NCI-H82 treated with DMSO at 0.1 percent for 48 hours (cell line): ENCODE measurements around the gene CCL7.
"Not testable (repeated sequence)": the region's sequence is repeated elsewhere in the genome, so short reads cannot be mapped to it uniquely, and the experiment has no call there.

ENCODE experiments used
- DNase-seq: peaks from one replicate; lab custom pipeline; 2025; ENCODE audit not compliant: unreplicated experiment; lab: John Stamatoyannopoulos, UW

Gene CCL7

GRCh38 chr17:34269969-34270368 is at the start of gene CCL7:
CCL7 (plus strand) TSS chr17:34270221; CDS start chr17:34270291, 70 bp downstream.
- no peak for DNase-seq

- no peak for DNase-seq
Measured at GRCh38 chr17:34220752-34221395, 49.1 kb upstream of the CCL7 start.

DNA sequence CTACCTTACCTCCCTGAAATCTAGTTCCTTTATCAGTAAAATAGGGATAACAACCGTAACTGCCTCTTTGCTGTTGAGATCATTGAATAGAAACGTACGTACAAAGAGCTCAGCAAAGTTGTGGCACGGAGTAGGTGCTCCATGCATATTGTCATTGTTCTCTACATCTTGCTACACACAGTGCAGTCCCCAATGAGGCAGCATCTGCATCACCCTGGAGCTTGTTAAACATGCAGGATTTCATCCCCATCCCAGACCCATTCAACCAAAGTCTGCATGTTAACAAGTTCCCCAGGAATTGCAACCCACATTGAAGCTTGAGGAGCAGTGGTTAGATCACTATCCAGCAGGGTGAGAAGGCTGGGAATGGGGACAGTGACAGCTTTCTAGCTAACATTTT is 48.6 kb upstream of the CCL7 start:
- no peak for DNase-seq

GRCh38 chr17:34222722-34223497 is 47.1 kb upstream of the CCL7 start:
- DNase-seq: no peak

- DNase-seq: no peak
Measured at GRCh38 chr17:34225046-34225445, 45.0 kb upstream of the CCL7 start.

- DNase-seq: no peak
Measured at GRCh38 chr17:34226011-34226743, 43.8 kb upstream of the CCL7 start.

DNA sequence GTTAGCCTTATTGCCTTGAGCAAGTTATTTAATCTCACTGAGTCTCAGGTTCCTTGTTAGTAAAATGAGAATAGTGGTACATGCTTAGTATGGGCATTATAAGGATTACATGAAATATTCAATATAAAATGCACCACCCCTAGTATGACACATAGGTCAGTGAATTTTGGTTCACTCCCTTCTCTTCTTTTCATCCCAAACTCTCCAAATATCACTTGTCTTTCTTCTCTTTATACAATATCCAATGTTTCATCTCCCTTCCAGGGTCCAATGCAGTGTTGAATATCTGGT is 43.3 kb upstream of the CCL7 start:
- DNase-seq: no peak

GRCh38 chr17:34227293-34227692 is 42.7 kb upstream of the CCL7 start:
- DNase-seq: not testable (repeated sequence)

GRCh38 chr17:34227707-34228106 is 42.3 kb upstream of the CCL7 start:
- DNase-seq: no peak

DNA sequence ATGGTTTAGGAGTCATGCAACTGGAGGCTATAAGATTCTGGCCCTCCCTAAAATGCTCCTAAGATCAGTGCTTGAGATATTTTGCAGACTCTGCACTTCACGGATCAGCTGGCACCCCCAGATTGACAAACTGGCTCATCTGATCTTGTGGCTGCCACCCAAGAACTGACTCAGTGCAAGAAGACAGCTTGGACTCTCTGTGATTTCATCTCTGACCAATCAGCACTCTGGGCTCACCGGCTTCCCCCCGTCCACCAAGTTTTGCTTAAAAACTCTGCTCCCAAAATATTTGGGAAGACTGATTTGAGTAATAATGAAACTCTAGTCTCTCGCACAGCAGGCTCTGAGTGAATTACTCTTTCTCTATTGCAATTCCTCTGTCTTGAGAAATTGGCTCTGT is 41.2 kb upstream of the CCL7 start:
- no peak for DNase-seq

DNA sequence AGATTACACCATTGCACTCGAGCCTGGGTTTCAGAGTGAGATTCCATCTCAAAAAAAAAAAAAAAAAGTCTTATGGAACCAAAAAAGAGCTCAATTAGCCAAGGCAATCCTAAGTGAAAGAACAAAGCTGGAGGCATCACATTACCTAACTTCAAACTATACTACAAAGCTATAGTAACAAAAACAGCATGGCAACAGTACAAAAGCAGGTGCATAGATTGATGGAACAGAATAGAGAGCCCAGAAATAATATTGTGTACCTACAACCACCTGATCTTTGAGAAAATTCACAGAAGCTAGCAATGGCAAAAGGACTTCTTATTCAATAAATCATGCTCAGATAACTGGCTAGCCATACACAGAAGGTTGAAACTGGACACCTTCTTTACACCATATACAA is 39.7 kb upstream of the CCL7 start:
- no peak for DNase-seq

- no peak for DNase-seq
Measured at GRCh38 chr17:34234616-34235015, 35.4 kb upstream of the CCL7 start.

GRCh38 chr17:34235389-34236028 is 34.5 kb upstream of the CCL7 start:
- DNase-seq: no peak

DNA sequence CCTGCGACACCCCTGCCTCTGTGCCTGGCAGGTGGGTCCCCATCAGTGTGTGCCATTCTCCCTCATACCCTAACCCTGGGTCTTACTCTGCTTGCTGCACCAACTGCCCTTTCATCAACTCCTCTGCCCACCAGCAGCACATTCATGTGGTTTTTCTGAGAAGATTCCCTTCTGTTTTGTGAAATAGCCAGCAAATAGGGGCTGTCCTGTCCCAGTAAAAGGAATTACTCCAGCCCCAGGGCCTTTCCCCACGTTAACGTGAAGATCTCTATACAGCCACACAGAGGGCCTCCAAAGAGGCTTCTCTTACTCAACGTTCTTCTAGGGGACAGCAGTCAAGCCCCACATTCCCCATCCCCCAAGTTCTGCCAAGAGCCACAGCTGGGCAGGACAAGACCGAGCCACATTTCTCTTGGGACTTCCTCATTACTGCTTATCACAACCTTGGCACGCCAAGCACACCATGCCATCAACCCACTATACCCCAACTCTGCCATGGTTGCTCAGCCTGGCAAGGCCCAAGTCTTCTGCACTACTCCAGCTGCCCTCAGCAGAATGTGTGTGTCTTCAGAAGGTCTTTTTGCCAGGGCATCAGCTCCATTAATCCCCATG is 33.6 kb upstream of the CCL7 start:
- DNase-seq: no peak

DNA sequence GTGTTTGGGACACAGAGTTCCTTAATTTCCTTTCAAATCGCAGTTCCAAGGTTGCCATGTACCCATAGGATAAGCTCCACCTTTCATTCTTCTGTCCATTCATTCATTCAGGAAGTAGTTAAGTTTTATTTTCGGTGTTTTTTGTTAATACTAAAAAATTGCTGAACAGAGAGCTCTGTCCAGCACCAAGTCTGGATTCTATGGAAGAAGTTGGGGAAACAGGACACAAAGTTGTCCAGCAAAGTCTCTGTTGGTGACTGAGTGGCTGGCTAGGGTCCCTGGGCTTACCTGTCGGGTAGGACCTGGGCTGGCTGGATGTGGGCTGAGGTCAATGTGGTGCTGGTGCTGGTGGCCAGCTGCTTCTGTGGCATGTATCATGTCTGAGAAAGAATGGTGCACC is 32.6 kb upstream of the CCL7 start:
- no peak for DNase-seq

DNA sequence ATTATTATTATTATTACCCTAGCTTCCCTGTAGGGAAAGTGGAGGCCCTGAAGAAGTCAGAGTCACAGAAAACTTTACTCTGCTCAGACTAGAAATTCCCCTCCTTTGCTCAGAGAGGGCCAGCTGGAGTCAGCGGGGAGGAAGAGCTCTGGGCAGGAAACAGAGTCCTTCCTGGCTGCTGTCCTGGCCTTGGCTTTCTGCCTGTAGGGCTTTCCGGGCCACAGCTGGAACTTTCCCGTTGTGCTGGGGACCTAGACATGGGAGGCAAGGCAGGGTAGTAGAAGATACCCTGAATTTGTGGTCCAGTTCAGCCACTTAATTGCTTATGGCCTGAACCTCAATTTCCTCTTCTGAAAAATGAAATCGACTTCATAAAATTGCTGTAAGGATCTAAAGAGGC is 29.0 kb upstream of the CCL7 start:
- DNase-seq: no peak

GRCh38 chr17:34242587-34243363 is 27.2 kb upstream of the CCL7 start:
- DNase-seq: no peak

GRCh38 chr17:34243364-34244320 is 26.4 kb upstream of the CCL7 start:
- no peak for DNase-seq

DNA sequence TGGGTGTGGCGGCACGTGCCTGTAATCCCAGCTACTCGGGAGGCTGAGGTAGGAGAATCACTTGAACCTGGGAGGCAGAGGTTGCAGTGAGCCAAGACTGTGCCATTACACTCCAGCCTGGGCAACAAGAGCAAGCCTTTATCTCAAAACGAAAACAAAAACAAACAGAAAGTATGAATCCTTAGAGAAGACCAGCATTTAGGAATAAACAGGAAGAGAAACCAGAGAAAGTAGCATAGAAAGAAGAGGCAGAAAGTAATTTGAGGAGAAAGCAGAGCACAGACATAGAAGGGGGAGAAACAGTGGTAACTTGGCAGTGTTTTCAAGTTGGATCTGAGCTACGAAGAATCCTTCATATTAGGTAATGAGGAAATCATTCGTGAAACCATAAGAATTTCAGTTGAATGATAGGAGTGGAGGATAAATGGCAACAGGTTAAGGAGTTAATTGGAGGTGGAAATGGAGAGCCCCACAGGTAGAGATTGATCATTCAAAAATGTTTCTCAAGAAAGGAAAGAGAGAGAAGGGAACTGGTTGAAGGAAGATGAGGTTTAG is 24.6 kb upstream of the CCL7 start:
- no peak for DNase-seq
